KBM-7 (cell line): ENCODE data around the gene TPSB2.

Experiments used
- DNase-seq: peaks from one replicate; pipeline ENCODE4 v3.0.0-alpha.2; 2015
- in situ Hi-C: fragments of 300-500 bp; cut with MboI; formaldehyde crosslinking; loops from 2 replicates; pipeline ENCODE4 v1.14.3; 2020; ENCODE audit warnings: low sequenced_read_pairs, low pct_unique_long_range_greater_than_20kb, mixed read lengths

Gene TPSB2

GRCh38 chr16:1223355-1224214 is 6.4 kb downstream of the TPSB2 start:
- in situ Hi-C loops = no loop called here
- DNase-seq = no peak

- DNase-seq = no peak
- in situ Hi-C loops = no loop called here
Measured at GRCh38 chr16:1222553-1223354, 7.2 kb downstream of the TPSB2 start.

- in situ Hi-C loops = no loop called here
- no peak for DNase-seq
Measured at GRCh38 chr16:1221628-1222552, 8.1 kb downstream of the TPSB2 start.

GRCh38 chr16:1220841-1221627 is 8.9 kb downstream of the TPSB2 start:
- no peak for DNase-seq
- in situ Hi-C loops = no loop called here

GRCh38 chr16:1220098-1220728 is 9.8 kb downstream of the TPSB2 start:
- DNase-seq = no peak
- in situ Hi-C loops = no loop called here

- in situ Hi-C loops = no loop called here
- DNase-seq = no peak
Measured at GRCh38 chr16:1218930-1219611, 10.9 kb downstream of the TPSB2 start.

- in situ Hi-C loops = no loop called here
- no peak for DNase-seq
Measured at GRCh38 chr16:1218061-1218929, 11.7 kb downstream of the TPSB2 start.

- no peak for DNase-seq
- in situ Hi-C loops = no loop called here
Measured at GRCh38 chr16:1217526-1217925, 12.5 kb downstream of the TPSB2 start.

- in situ Hi-C loops = no loop called here
- no peak for DNase-seq
Measured at GRCh38 chr16:1216681-1217400, 13.1 kb downstream of the TPSB2 start.

- in situ Hi-C loops = no loop called here
- no peak for DNase-seq
Measured at GRCh38 chr16:1216296-1216619, 13.7 kb downstream of the TPSB2 start.

- in situ Hi-C loops = no loop called here
- no peak for DNase-seq
Measured at GRCh38 chr16:1215574-1216295, 14.2 kb downstream of the TPSB2 start.

GRCh38 chr16:1214719-1215118 is 15.3 kb downstream of the TPSB2 start:
- no peak for DNase-seq
- in situ Hi-C loops = no loop called here

- in situ Hi-C loops = no loop called here
Measured at GRCh38 chr16:1213796-1214372, 16.1 kb downstream of the TPSB2 start.

GRCh38 chr16:1213231-1213630 is 16.8 kb downstream of the TPSB2 start:
- DNase-seq = no peak
- in situ Hi-C loops = no loop called here

More at GRCh38 chr16:1213796-1214372, 16.1 kb downstream of the TPSB2 start:
- DNase-seq = no peak

- in situ Hi-C loops = no loop called here
- no peak for DNase-seq
Measured at GRCh38 chr16:1212616-1213194, 17.3 kb downstream of the TPSB2 start.
